Left colon (tissue), 2 donors: ENCODE measurements around the gene CARMIL1. TPM values are rescaled to one million over a fixed set of nuclear protein-coding genes. Genes with fewer than 3 reads are reported as not detected.
"Not testable (repeated sequence)": the region's sequence is repeated elsewhere in the genome, so short reads cannot be mapped to it uniquely, and the experiment has no call there.

Experiments used
- ATAC-seq: fragments of 200-7000 bp; cut with Tn5 transposase; one replicate; pipeline ENCODE4 v1.9.1; 2020; ENCODE audit warnings: mild to moderate bottlenecking, moderate library complexity
- DNase-seq, 2 donors: peaks; one replicate each; pipeline ENCODE4 v3.0.0-alpha.2; 2020
- intact Hi-C, 2 donors: fragments of 100-400 bp; cut with DNase I in 1 of 2; cut with micrococcal nuclease in 1 of 2; formaldehyde crosslinking; loops; one replicate each; pipeline versions ENCODE4 v1.11.2 to v1.14.0; 2022; cut with DNase I, micrococcal nuclease
- total RNA-seq, 2 donors: library from RNA; stranded (reverse); fragmentation: NEBNext Ultra II Directional; extraction: Animal tissue kit (Norgen Biotek cat#: 25700); gene quantifications; one replicate each; pipeline ENCODE4 v1.2.1, GENCODE V29; 2021
- donor health status: DM: no; HTN: no; CAD: no.
- donor health status: DM: yes; HTN: yes; CAD: no.

CARMIL1 gene
- total RNA-seq, 2 donors from 2014 or later: 56.3 to 58.7 TPM

GRCh38 chr6:25414755-25415154, 135.6 kb downstream of the CARMIL1 start:
- no peak for DNase-seq
- ATAC-seq: no peak
- intact Hi-C loops: no loop called here

DNA sequence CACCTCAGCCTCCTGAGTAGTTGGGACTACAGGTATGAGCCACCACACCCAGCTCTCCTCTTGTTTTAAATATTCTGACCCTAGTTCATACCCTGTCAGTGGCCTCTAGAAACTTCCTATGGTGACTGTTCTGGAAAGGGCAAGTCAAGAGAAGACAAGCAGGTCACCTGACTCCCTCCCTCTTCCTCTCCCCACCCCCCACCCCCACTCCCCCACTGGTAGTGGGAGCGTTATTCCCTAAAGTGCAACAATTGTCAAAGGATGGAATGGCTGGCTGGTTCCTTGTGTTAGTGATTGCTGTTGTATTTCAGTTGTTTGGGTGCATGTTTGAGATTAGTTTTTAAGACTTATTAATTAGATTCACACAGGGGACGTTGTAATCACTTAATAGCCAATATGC, 136.1 kb downstream of the CARMIL1 start:
- DNase-seq (no peak), ATAC-seq (no peak)
- intact Hi-C loops: no loop called here

- intact Hi-C loops: no loop called here
- ATAC-seq (no peak), DNase-seq (no peak)
These were observed 136.5 kb downstream of the CARMIL1 start for GRCh38 chr6:25415701-25416100.

DNA sequence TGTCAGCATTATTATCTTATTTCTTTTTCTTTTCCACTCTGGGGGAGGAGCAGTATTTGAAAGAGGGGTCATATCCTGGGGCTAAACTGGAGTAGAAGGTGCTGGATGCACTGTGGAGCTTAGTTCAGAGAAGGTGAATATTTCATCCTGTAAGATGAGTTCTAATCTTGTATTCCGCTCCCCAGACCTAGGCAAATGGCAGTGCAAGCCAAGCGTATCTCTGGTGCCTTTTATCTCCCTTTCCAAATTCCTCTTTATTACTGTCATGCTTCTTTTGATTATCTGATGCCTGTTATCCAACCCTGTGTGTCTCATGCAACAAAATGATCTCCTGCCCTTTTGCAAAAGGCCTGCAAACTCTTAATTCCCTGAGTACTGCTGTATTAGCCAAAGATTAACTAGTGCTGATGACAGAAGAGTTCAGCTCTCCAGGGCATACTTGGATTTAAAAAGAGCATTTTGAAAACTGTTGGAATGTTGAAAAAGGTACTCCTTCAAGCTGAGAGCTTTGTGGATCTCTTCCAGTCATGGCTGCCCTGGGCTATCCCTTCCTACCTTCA, 138.0 kb downstream of the CARMIL1 start:
- DNase-seq: no peak

GRCh38 chr6:25418454-25419052, 139.4 kb downstream of the CARMIL1 start:
- intact Hi-C loops: no loop called here
- DNase-seq (no peak), ATAC-seq (no peak)

More for the DNA sequence above, 138.0 kb downstream of the CARMIL1 start:
- no peak for ATAC-seq
- intact Hi-C loops: no loop called here

DNA sequence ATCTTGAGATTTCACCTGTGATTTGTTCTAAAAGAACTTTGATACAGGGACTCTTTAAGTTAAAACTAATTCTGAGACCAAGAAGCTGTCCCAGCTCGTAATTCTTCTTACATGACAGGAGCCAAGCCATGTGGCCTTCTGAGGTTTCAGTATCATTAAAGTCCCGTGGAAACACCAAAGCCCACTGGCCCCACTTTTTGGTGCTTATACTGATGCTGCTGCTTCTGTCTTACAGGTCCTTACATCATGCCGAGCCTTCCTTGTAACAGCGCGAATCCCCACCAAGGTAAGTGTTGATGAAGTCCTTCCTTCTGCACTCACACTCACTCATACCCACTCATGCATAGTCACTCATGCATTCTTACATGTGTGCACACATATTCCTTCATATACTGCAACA, 140.7 kb downstream of the CARMIL1 start:
- DNase-seq (no peak), ATAC-seq (no peak)
- intact Hi-C loops: no loop called here

DNA sequence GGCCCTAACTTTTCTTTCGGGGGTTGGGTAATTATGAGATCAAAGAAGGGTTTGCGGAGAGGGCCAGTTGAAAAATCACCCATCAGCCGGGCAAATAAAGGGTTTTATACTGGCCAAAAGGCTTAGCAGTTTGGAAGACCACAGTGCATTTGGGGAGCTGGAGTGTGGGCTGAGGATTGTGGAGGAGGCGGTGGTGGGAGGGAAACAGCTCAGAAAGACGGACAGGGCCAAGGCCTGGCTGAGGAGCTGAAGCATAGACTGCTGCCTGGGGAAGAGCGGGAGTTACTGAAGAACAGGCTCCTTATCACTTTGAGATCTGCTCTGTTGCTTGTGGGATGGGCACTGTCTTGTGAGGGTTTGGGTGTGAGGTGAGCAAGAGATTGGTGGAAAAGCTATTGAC, 144.2 kb downstream of the CARMIL1 start:
- ATAC-seq (no peak), DNase-seq (no peak)
- intact Hi-C loops: no loop called here

DNA sequence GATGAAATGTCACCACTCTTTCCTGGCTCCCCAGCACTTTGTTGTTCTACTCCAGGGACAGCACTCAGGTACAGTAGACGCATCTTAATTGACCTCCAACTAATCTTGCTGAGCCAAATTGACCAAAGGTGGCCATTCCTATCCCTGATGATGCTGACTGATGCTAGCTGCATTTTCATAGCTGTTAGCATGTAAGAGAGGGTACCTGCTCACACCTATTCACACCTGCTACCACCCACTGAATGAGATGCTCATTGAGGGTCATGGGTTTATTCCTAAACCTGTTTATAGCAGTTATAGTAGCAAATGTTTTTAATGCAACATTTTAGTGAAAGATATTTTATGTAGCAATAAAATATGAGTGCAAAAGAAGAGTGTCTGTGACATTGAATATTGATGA, 145.1 kb downstream of the CARMIL1 start:
- intact Hi-C loops: no loop called here
- no peak for ATAC-seq
- DNase-seq: no peak

- no peak for DNase-seq
- no peak for ATAC-seq
- intact Hi-C loops: no loop called here
These were observed 148.4 kb downstream of the CARMIL1 start for GRCh38 chr6:25427549-25427948.

DNA sequence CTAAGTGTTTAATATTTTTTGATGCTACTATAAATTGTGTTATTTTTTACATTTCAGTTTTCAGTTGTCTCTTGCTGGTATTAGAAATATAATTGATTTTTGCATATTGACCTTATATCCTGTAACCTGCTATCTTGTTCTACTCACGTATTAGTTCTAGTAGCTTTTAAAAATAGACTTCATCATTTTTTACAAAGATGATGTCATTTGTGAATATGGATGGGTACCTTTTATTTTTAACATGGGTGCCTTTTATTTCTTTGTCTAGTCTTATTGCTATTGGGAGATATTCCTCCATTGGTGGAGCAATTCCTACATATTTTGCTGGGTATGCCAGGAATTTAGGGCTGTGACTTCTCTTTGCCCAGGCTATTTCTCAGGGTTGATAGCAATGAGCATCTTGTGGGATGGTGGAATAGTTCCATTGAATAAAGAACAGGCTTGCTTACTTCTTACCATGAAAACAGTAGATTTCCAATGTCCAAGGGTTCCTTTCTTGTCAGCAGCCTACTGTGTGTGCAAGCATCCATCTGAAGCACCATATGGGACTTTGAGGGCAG, 149.7 kb downstream of the CARMIL1 start:
- DNase-seq: no peak
- intact Hi-C loops: no loop called here
- ATAC-seq: no peak

GRCh38 chr6:25431306-25431974, 152.3 kb downstream of the CARMIL1 start:
- peak; percentile 93 for ATAC-seq
- DNase-seq: no peak
- intact Hi-C loops: no loop called here

DNA sequence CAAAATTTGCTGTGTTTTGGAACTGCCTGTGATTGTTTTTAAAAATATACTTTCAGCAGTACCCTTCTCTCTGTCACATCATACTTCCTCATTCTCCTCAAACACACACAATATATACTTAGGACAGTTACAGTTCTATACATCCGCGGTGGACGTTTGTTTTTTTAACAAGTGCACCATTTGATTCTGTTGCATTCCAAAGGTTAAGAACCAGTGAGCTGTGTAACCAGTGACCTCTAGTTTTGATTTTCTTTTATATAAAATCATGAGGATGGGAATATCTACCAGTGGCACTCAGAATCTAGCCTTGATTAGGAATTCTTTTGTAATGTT, 152.8 kb downstream of the CARMIL1 start:
- ATAC-seq (peak; percentile 70), DNase-seq (no peak)
- intact Hi-C loops: no loop called here

- ATAC-seq: no peak
- intact Hi-C loops: no loop called here
- no peak for DNase-seq
These were observed 155.7 kb downstream of the CARMIL1 start for GRCh38 chr6:25434921-25435320.

DNA sequence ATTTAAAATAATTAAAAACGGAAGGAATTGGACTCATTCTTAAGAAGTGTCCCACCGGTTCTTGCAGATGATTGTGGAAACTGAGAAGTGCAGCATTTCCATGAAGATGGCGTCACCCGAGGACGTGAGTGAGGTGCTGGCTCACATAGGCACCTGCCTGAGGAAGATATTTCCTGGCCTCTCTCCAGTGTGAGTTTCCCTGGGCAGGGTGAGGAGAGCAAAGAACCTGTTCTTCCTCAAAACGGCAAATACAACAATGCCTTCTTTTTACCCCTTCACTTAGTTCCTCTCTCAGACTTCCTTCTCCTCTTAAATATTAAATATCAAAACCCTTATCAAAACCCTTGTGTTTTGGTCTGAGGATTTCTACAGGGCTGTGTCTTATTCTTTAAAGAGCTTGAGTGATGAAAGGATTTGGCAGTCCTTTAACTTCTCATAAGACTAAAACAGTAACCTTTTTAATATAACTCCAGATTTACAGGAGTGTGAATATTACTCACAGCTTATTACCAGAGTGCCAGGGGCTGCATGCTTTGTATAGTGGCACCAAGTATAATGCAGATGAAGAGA, 156.3 kb downstream of the CARMIL1 start:
- no peak for ATAC-seq
- no peak for DNase-seq
- intact Hi-C loops: no loop called here

DNA sequence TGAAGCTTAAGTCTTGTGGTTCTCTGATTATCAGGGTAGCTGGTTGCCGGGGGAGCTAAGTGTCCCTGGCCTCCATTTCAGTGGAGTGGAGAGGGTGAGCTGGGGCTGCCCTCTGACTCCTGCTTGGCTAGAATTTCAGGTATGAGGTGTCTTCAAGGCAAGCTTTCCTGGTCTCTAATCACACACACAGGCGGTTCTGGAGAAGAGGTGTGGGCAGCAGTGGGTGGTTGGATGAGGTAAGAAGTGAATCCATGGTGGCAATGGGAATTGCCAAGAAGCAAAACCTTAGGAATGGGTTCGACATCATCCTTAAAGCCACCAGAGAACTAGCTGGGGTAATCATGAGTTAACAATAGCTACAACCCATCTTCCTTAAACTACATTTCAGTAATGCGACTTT, 157.6 kb downstream of the CARMIL1 start:
- DNase-seq (no peak), ATAC-seq (no peak)
- intact Hi-C loops: no loop called here

- intact Hi-C loops: no loop called here
- DNase-seq: no peak
- ATAC-seq: no peak
These were observed 160.2 kb downstream of the CARMIL1 start for GRCh38 chr6:25439368-25439767.

GRCh38 chr6:25441663-25442270, 162.6 kb downstream of the CARMIL1 start:
- intact Hi-C loops: no loop called here
- no peak for DNase-seq
- peak; percentile 75 for ATAC-seq

DNA sequence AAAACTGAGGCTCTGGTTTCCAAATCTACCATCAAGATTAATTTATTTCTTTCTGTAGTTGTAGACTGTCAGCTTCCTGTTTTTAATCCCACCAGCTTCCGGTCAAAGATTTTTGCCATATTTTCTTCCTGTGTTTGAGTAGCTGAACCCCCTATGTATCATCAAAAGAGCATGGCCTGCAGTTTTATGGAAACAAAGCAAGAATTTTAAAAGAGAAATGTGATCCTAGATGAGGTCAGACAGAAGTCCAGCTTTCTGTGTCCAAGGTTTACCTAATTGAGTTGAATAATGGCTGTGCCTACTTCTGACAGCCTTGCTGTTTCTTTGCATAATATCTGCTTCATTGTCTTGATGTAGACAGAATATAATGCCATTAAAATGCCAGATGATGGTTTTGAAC, 163.7 kb downstream of the CARMIL1 start:
- intact Hi-C loops: no loop called here
- no peak for DNase-seq
- no peak for ATAC-seq

GRCh38 chr6:25444521-25444920, 165.3 kb downstream of the CARMIL1 start:
- DNase-seq, ATAC-seq, intact Hi-C loops: not testable (repeated sequence)
